ENCODE data around the gene ZNF609. TPM values are rescaled to one million over a fixed set of nuclear protein-coding genes. Genes with fewer than 3 reads are reported as not detected.
"Not testable (repeated sequence)": the region's sequence is repeated elsewhere in the genome, so short reads cannot be mapped to it uniquely, and the experiment has no call there.

Gene ZNF609
- total and polyA plus RNA-seq, 2 experiments from 2014 or later, result 6.3 to 11.3 TPM

DNA sequence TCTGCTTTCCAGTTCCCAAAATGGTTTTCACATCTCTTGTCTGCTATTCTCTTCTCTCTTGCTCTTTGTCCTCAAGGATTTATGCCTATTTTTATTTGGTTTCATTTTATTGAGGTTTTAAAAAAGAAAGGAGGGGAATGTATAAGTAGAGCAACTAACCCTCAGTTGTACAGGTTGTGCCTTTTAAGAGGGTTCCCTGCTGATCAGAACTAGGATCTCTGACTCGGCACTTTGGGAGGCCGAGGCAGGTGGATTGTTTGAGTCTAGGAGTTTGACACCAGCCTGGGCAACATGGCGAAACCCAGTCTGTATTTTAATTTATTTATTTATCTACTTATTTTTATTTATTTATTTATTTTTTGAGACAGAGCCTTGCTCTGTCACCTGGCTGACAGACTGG, 123.6 kb downstream of the ZNF609 start:
- H3K79me2 ChIP-seq (ENCODE audit: insufficient read depth), result peaks cover 98% of the 10 kb centered on the region
- peaks cover 16% of the 10 kb centered on the region for H3K4me1 ChIP-seq (ENCODE audit: insufficient read depth)
- H3K27me3 ChIP-seq (replicated peaks; ENCODE audit: insufficient read depth), result no peaks in the 10 kb centered on the region
- no peaks in the 10 kb centered on the region for H3K36me3 ChIP-seq (ENCODE audit: low read depth)
- H3K9me3 ChIP-seq (ENCODE audit: low read depth), result no peaks in the 10 kb centered on the region
- H3F3A ChIP-seq (ENCODE audit: insufficient read depth), result no peaks in the 10 kb centered on the region
- H3K4me3 ChIP-seq, result no peak overlapping the region
- no peak overlapping the region for H3K4me2 ChIP-seq (ENCODE audit: unreplicated experiment)
- H3K9me2 ChIP-seq (ENCODE audit: insufficient read depth), result no peaks in the 10 kb centered on the region
- no peak overlapping the region for H3K27ac ChIP-seq
- WGBS, 2 experiments (ENCODE audit: low coverage in 1 of 2, low lambda C conversion rate in 2 of 2, missing lambda C conversion rate in 2 of 2), result 96 to 98% methylated on average over 3 of the region's 3 CpGs
- no peak overlapping the region for H3K9ac ChIP-seq
- in situ Hi-C loops (cut with MboI), result no loop called here
- no peak overlapping the region for H2AFZ ChIP-seq
- no peaks in the 10 kb centered on the region; the same call in 1 of the 2 replicates for H4K20me1 ChIP-seq (ENCODE audit: insufficient read depth)
- TF ChIP-seq EZH2phosphoT487 (IDR thresholded peaks at IDR 0.05; ENCODE audit: insufficient read depth, low read depth) (no peak), EZH2 (IDR thresholded peaks at IDR 0.05; ENCODE audit: insufficient read depth, poor library complexity, severe bottlenecking) (no peak)
- DNase-seq, result no peak

DNA sequence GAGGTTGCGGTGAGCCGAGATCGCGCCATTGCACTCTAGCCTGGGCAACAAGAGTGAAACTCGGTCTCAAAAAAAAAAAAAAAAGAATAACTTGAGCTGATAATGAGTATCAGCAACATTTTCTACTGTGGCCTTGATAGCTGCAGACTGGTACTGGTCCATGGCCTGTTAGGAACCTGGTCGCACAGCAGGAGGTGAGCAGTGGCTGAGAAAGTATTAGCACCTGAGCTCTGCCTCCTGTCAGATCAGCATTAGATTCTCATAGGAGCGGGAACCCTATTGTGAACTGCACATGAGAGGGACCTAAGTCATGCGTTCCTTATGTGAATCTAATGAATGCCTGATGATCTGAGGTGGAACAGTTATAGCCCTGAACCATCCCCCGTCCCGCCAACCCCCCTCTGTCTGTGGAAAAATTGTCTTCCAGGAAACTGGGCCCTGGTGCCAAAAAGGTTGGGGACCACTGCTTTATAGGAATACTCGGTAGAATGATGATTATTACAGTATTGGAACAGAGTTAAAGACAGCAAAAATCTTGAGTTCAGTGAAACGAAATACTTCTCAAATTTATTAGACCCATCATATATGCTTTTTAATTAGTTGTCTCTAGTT, 126.0 kb downstream of the ZNF609 start:
- 75 to 76% methylated on average over 12 of the region's 12 CpGs for WGBS, 2 experiments (ENCODE audit: low coverage in 1 of 2, low lambda C conversion rate in 2 of 2, missing lambda C conversion rate in 2 of 2)
- Histone ChIP-seq H3F3A (ENCODE audit: insufficient read depth) (no peaks in the 10 kb centered on the region), H3K27ac (no peak overlapping the region), H3K36me3 (ENCODE audit: low read depth) (no peaks in the 10 kb centered on the region), H3K9ac (no peak overlapping the region), H3K9me3 (ENCODE audit: low read depth) (no peaks in the 10 kb centered on the region), H3K4me2 (ENCODE audit: unreplicated experiment) (no peak overlapping the region), H3K9me2 (ENCODE audit: insufficient read depth) (no peaks in the 10 kb centered on the region), H3K79me2 (ENCODE audit: insufficient read depth) (peaks cover 98% of the 10 kb centered on the region), H3K4me3 (no peak overlapping the region), H2AFZ (no peak overlapping the region), H3K4me1 (ENCODE audit: insufficient read depth) (peaks cover 16% of the 10 kb centered on the region), H3K27me3 (replicated peaks; ENCODE audit: insufficient read depth) (no peaks in the 10 kb centered on the region), H4K20me1 (ENCODE audit: insufficient read depth) (no peaks in the 10 kb centered on the region; the same call in 1 of the 2 replicates)
- in situ Hi-C loops (cut with MboI), result no loop called here
- DNase-seq, result no peak
- no peak for TF ChIP-seq EZH2 (IDR thresholded peaks at IDR 0.05; ENCODE audit: insufficient read depth, poor library complexity, severe bottlenecking)
- TF ChIP-seq EZH2phosphoT487 (IDR thresholded peaks at IDR 0.05; ENCODE audit: insufficient read depth, low read depth), result no peak

DNA sequence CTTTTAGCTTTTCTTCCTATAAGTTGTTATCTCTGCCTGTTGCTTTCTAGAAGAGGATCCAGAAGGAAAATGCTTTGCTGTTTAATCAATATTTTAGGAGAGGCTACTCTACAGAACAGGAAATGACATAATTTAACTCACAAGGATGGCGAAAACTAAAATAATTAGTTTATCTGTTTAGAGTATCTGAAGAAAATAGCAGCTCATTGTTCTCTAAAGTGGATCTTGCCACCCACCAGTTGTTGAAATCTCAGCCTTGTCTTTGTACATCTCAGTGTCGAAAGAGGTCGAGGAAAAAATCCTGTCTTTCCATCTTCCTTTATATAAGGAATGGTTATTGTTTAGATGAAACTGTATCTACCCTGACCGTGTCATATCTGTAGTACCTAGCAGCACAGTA, 126.6 kb downstream of the ZNF609 start:
- peaks cover 98% of the 10 kb centered on the region for H3K79me2 ChIP-seq (ENCODE audit: insufficient read depth)
- H3K4me3 ChIP-seq, result no peak overlapping the region
- H3K9me2 ChIP-seq (ENCODE audit: insufficient read depth), result no peaks in the 10 kb centered on the region
- no peak overlapping the region for H3K4me2 ChIP-seq (ENCODE audit: unreplicated experiment)
- no peaks in the 10 kb centered on the region for H3K9me3 ChIP-seq (ENCODE audit: low read depth)
- H3K27ac ChIP-seq, result peak overlapping the region; percentile 25; the same call in 1 of the 2 replicates
- peak; percentile 11 for DNase-seq
- no peaks in the 10 kb centered on the region; the same call in 1 of the 2 replicates for H4K20me1 ChIP-seq (ENCODE audit: insufficient read depth)
- peaks cover 16% of the 10 kb centered on the region for H3K4me1 ChIP-seq (ENCODE audit: insufficient read depth)
- no peaks in the 10 kb centered on the region for H3F3A ChIP-seq (ENCODE audit: insufficient read depth)
- 67 to 76% methylated on average over 4 of the region's 4 CpGs for WGBS, 2 experiments (ENCODE audit: low coverage in 1 of 2, low lambda C conversion rate in 2 of 2, missing lambda C conversion rate in 2 of 2)
- H2AFZ ChIP-seq, result no peak overlapping the region
- no peaks in the 10 kb centered on the region for H3K27me3 ChIP-seq (replicated peaks; ENCODE audit: insufficient read depth)
- TF ChIP-seq EZH2 (IDR thresholded peaks at IDR 0.05; ENCODE audit: insufficient read depth, poor library complexity, severe bottlenecking) (no peak), EZH2phosphoT487 (IDR thresholded peaks at IDR 0.05; ENCODE audit: insufficient read depth, low read depth) (no peak)
- no peaks in the 10 kb centered on the region for H3K36me3 ChIP-seq (ENCODE audit: low read depth)
- in situ Hi-C loops (cut with MboI), result no loop called here
- no peak overlapping the region for H3K9ac ChIP-seq

DNA sequence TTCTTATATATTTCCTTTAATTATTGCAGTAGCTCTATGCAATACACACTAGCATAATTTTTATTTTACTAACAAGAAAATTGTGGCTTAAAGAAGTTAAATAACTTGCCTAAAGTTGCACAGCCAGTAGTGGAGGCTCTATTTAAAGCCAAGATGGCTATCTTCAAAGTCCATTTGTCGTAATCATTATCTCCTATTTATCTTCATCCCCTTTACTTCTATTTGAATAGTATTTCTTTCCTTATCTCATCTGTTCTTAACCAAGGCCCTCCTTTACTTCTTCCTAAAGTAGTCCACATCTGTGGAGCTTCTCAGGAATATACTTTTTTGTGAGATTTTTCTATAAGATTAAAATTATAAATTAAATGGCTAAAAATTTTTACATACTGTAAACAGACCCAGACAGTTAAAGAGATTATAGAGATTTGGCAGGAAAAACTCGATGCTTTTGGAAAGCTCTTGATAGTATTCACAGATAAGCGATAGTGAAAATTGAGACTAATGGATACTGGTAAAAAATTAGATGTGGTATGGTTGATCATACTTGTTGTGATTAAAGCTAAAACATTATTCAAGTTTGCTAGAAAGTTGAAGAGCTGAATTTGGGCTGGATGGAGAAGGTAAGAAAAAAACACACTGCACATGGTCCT, 129.2 kb downstream of the ZNF609 start:
- H3K4me2 ChIP-seq (ENCODE audit: unreplicated experiment), result no peak overlapping the region
- peaks cover 16% of the 10 kb centered on the region for H3K4me1 ChIP-seq (ENCODE audit: insufficient read depth)
- peaks cover 98% of the 10 kb centered on the region for H3K79me2 ChIP-seq (ENCODE audit: insufficient read depth)
- DNase-seq, result no peak
- H3K9me2 ChIP-seq (ENCODE audit: insufficient read depth), result no peaks in the 10 kb centered on the region
- in situ Hi-C loops (cut with MboI), result no loop called here
- WGBS, 2 experiments (ENCODE audit: low coverage in 1 of 2, low lambda C conversion rate in 2 of 2, missing lambda C conversion rate in 2 of 2), result 78 to 86% methylated on average over 3 of the region's 3 CpGs
- H3K27me3 ChIP-seq (replicated peaks; ENCODE audit: insufficient read depth), result no peaks in the 10 kb centered on the region
- H2AFZ ChIP-seq, result no peak overlapping the region
- H3K36me3 ChIP-seq (ENCODE audit: low read depth), result no peaks in the 10 kb centered on the region
- no peaks in the 10 kb centered on the region; the same call in 1 of the 2 replicates for H4K20me1 ChIP-seq (ENCODE audit: insufficient read depth)
- H3K9ac ChIP-seq, result no peak overlapping the region
- no peak overlapping the region for H3K4me3 ChIP-seq
- TF ChIP-seq EZH2phosphoT487 (IDR thresholded peaks at IDR 0.05; ENCODE audit: insufficient read depth, low read depth) (no peak), EZH2 (IDR thresholded peaks at IDR 0.05; ENCODE audit: insufficient read depth, poor library complexity, severe bottlenecking) (no peak)
- H3F3A ChIP-seq (ENCODE audit: insufficient read depth), result no peaks in the 10 kb centered on the region
- no peaks in the 10 kb centered on the region for H3K9me3 ChIP-seq (ENCODE audit: low read depth)
- no peak overlapping the region for H3K27ac ChIP-seq

DNA sequence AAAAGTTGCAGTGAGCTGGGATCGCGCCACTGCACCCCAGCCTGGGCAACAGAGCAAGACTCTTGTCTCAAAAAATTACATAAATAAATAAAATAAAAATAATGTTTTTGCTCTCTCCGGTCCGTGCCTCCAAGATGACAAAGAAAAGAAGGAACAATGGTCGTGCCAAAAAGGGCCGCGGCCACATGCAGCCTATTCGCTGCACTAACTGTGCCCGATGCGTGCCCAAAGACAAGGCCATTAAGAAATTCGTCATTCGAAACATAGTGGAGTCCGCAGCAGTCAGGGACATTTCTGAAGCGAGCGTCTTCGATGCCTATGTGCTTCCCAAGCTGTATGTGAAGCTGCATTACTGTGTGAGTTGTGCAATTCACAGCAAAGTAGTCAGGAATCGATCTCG, 132.5 kb downstream of the ZNF609 start:
- H3K4me2 ChIP-seq (ENCODE audit: unreplicated experiment); H4K20me1 ChIP-seq (ENCODE audit: insufficient read depth); H3K9ac ChIP-seq; H3K9me3 ChIP-seq (ENCODE audit: low read depth); DNase-seq; H3K36me3 ChIP-seq (ENCODE audit: low read depth); in situ Hi-C loops (cut with MboI); H3K27me3 ChIP-seq (replicated peaks; ENCODE audit: insufficient read depth); H3K4me3 ChIP-seq; H3F3A ChIP-seq (ENCODE audit: insufficient read depth); H3K27ac ChIP-seq; H2AFZ ChIP-seq; H3K9me2 ChIP-seq (ENCODE audit: insufficient read depth); H3K4me1 ChIP-seq (ENCODE audit: insufficient read depth): not testable (repeated sequence)
- peaks cover 97% of the 10 kb centered on the region for H3K79me2 ChIP-seq (ENCODE audit: insufficient read depth)
- 96 to 99% methylated on average over 18 of the region's 18 CpGs for WGBS, 2 experiments (ENCODE audit: low coverage in 1 of 2, low lambda C conversion rate in 2 of 2, missing lambda C conversion rate in 2 of 2)
